Measurements from ENCODE around the gene RPL4.

The RPL4 gene

DNA sequence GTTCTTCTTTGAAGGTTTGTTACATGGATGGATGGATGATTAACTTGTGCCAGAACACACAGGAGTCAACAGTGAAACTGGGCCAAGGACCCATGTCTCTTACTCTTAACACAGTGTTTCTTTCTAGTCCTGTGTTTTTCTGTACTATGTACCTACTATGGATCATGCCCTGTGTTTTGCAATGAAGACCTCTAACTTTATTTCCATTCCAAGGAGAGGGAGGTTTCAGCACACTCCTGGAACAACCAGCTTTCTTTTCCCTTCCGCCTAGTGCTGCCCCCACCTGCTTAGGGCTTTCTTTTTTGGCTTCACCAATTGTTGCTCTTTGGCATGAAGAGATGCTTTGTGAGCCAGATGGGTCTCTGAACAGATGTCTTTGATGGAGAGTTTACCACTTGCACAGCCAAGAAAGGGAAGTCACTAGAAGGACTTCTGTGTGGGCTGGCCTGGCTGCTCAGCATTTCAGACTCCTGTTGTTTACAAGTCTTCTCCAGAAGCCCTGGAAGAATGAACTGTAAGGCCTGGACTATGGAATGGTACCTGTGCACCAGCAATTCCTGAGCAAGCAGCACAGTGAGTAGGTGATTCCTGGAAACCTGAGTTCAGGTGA is 51.6 kb downstream of the RPL4 start:
- no peak for DNase-seq

DNA sequence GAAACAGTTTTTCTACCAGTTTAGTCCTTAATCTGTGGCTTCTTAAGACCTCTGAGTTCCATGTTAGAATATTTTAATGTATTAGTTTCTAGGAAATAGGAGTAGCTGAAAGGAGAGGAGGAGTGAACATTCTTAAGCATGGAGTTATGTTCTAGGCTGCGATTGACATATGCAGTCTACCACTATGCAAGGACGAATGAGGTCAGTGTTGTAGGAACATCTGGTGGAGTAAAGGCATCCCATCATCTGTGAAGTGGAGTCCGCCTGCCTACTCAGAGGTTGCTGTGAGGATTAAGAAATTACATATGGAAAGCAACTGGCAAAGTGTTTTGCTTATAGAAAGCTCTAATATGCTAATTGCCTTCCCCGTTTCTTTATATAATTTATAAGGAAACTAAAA is 52.2 kb downstream of the RPL4 start:
- no peak for DNase-seq
